NB4 (cell line): ENCODE measurements around the gene GSTA3.

ENCODE experiments used
- CTCF ChIP-seq: IDR thresholded peaks from one replicate; pipeline ENCODE4 v1.5.1; 2012; ENCODE audit warnings: low read depth, low read length
- POLR2A ChIP-seq: IDR thresholded peaks from 2 replicates; pipeline ENCODE4 v1.6.1; 2011; ENCODE audit warnings: mild to moderate bottlenecking; ENCODE audit not compliant: insufficient read length; ENCODE audit errors: extremely low read depth

- TF ChIP-seq CTCF, result no peak
- no peak for TF ChIP-seq POLR2A
Observed at GRCh38 chr6:52937908-52938307, 28.4 kb upstream of the GSTA3 start.
